CD14-positive monocyte (primary cell): Measurements from ENCODE around the gene NPAS3. TPM values are rescaled to one million over a fixed set of nuclear protein-coding genes. Genes with fewer than 3 reads are reported as not detected.

Source experiments
- DNase-seq, 3 donors: peaks; one replicate each; pipeline ENCODE4 v3.0.0-alpha.2; 2011 to 2022
- H2AFZ ChIP-seq: 2 replicates; pipeline ENCODE4 v1.6.0; 2012; ENCODE audit warnings: mild to moderate bottlenecking, low read depth, low read length, inconsistent platforms; ENCODE audit not compliant: insufficient read depth, poor library complexity, severe bottlenecking
- H3K27ac ChIP-seq, 2 donors: 1 replicate in 1 of 2; 2 replicates in 1 of 2; pipeline ENCODE4 v1.5.1; 2012 to 2013; ENCODE audit warnings: low read length in 2 of 2, control low read depth in 1 of 2, inconsistent platforms in 1 of 2, low read depth in 1 of 2, mild to moderate bottlenecking in 1 of 2
- H3K27me3 ChIP-seq, 2 donors: one replicate each; pipeline versions ENCODE4 v1.6.0 to v1.6.1; 2011 to 2013; ENCODE audit warnings: low read length in 2 of 2; ENCODE audit not compliant: control insufficient read depth in 2 of 2, insufficient read depth in 2 of 2
- H3K36me3 ChIP-seq, 2 donors: replicated peaks in 1 of 2; 1 replicate in 1 of 2; 2 replicates in 1 of 2; pipeline versions ENCODE4 v1.5.1 to v1.6.1; 2012 to 2013; ENCODE audit warnings: low read length in 2 of 2, control low read depth in 1 of 2, inconsistent platforms in 1 of 2, mild to moderate bottlenecking in 1 of 2; ENCODE audit not compliant: insufficient read depth in 2 of 2, control insufficient read depth in 1 of 2
- H3K4me1 ChIP-seq, 2 donors: 1 replicate in 1 of 2; 2 replicates in 1 of 2; pipeline versions ENCODE4 v1.5.1 to v1.6.1; 2012 to 2013; ENCODE audit warnings: low read length in 2 of 2, control low read depth in 1 of 2, inconsistent platforms in 1 of 2, mild to moderate bottlenecking in 1 of 2, moderate library complexity in 1 of 2; ENCODE audit not compliant: insufficient read depth in 2 of 2, control insufficient read depth in 1 of 2
- H3K4me2 ChIP-seq: replicated peaks from 2 replicates; pipeline ENCODE3; 2012; ENCODE audit warnings: low read length, moderate library complexity, mild to moderate bottlenecking; ENCODE audit not compliant: poor library complexity, severe bottlenecking; ENCODE audit errors: extremely low read depth
- H3K4me3 ChIP-seq, 3 experiments: fragments of 200-600 bp in 1 of 3; sonication (generic) in 1 of 3; replicated peaks in 1 of 3; 1 replicate in 2 of 3; 2 replicates in 1 of 3; pipeline ENCODE4 v1.5.1; 2011 to 2013; ENCODE audit warnings: low read length in 3 of 3, mild to moderate bottlenecking in 3 of 3, control low read depth in 2 of 3, low read depth in 2 of 3, inconsistent platforms in 1 of 3, moderate library complexity in 1 of 3
- H3K79me2 ChIP-seq: 2 replicates; pipeline ENCODE4 v1.6.0; 2012; ENCODE audit warnings: mild to moderate bottlenecking, control low read depth, inconsistent platforms, low read length, moderate library complexity; ENCODE audit not compliant: insufficient read depth
- H3K9ac ChIP-seq: 2 replicates; pipeline ENCODE4 v1.6.0; 2017; ENCODE audit warnings: low read length, mild to moderate bottlenecking; ENCODE audit not compliant: insufficient read depth, poor library complexity, severe bottlenecking
- H3K9me3 ChIP-seq, 2 donors: replicated peaks in 1 of 2; 1 replicate in 1 of 2; 2 replicates in 1 of 2; pipeline versions ENCODE4 v1.5.1 to v1.6.1; 2012 to 2013; ENCODE audit warnings: low read length in 2 of 2, control low read depth in 1 of 2; ENCODE audit not compliant: control insufficient read depth in 1 of 2, insufficient read depth in 1 of 2
- H4K20me1 ChIP-seq: 2 replicates; pipeline ENCODE4 v1.6.0; 2012; ENCODE audit warnings: mild to moderate bottlenecking, low read length, control low read depth, moderate library complexity; ENCODE audit not compliant: insufficient read depth
- H3K27ac Mint-ChIP-seq, 7 donors: one replicate each; pipeline ENCODE4 v1.8.0; 2020; ENCODE audit warnings: mild to moderate bottlenecking in 7 of 7, mixed read lengths in 7 of 7, moderate library complexity in 6 of 7, inconsistent platforms in 2 of 7
- H3K27me3 Mint-ChIP-seq, 3 donors: one replicate each; pipeline ENCODE4 v1.8.0; 2021 to 2022; ENCODE audit warnings: low read depth in 3 of 3, mild to moderate bottlenecking in 3 of 3, mixed read lengths in 3 of 3, moderate library complexity in 3 of 3, inconsistent platforms in 1 of 3
- H3K36me3 Mint-ChIP-seq, 2 donors: one replicate each; pipeline ENCODE4 v1.8.0; 2020; ENCODE audit warnings: mixed read lengths in 2 of 2, inconsistent platforms in 1 of 2, mild to moderate bottlenecking in 1 of 2
- H3K4me1 Mint-ChIP-seq: one replicate; pipeline ENCODE4 v1.8.0; 2020; ENCODE audit warnings: mild to moderate bottlenecking, mixed read lengths
- H3K4me3 Mint-ChIP-seq, 2 donors: one replicate each; pipeline ENCODE4 v1.8.0; 2020; ENCODE audit warnings: mild to moderate bottlenecking in 2 of 2, mixed read lengths in 2 of 2, moderate library complexity in 1 of 2
- H3K9me3 Mint-ChIP-seq, 7 donors: one replicate each; pipeline ENCODE4 v1.8.0; 2020 to 2022; ENCODE audit warnings: mixed read lengths in 7 of 7, mild to moderate bottlenecking in 6 of 7, moderate library complexity in 6 of 7, inconsistent platforms in 2 of 7
- CTCF ChIP-seq: fragments of 200-600 bp; IDR thresholded peaks from one replicate; pipeline ENCODE4 v1.8.0; 2022; ENCODE audit warnings: antibody characterized with exemption, mild to moderate bottlenecking
- WGBS: methylation state at CpG from one replicate; pipeline ENCODE4 v1.1.5; 2013; ENCODE audit warnings: missing lambda C conversion rate; ENCODE audit not compliant: insufficient coverage; 5-methylcytosine and 5-hydroxymethylcytosine counted together
- intact Hi-C, 2 donors: fragments of 100-400 bp; cut with micrococcal nuclease; formaldehyde crosslinking; loops; one replicate each; pipeline versions ENCODE4 v1.15.0 to v1.15.1; 2023
- polyA plus RNA-seq, 3 donors: library from polyadenylated mRNA; depleted of rRNA in 1 of 3; unstranded in 2 of 3; stranded (reverse) in 1 of 3; fragments of 300-500 nt in 2 of 3; fragments of >200 nt in 1 of 3; fragmentation: Illumina TruSeq in 2 of 3; gene quantifications; 1 replicate in 2 of 3; 2 replicates in 1 of 3; pipeline ENCODE4 v1.2.3, GENCODE V29; 2012 to 2021

NPAS3 gene
- polyA plus RNA-seq, 3 donors = not detected

- H3K79me2 ChIP-seq = no peaks in the 10 kb centered on the region
- Mint-ChIP-seq H3K4me1 (no peaks in the 10 kb centered on the region), H3K9me3 (peaks cover 0 to 2% (median 0%) of the 10 kb centered on the region in 7 donors), H3K27ac (no peak overlapping the region), H3K36me3 (no peaks in the 10 kb centered on the region), H3K27me3 (peaks cover 1 to 3% (median 1%) of the 10 kb centered on the region in 3 donors), H3K4me3 (no peak overlapping the region)
- intact Hi-C loops = no loop called here
- TF ChIP-seq CTCF = no peak
- no peak overlapping the region for H3K9ac ChIP-seq
- H3K9me3 ChIP-seq = no peaks in the 10 kb centered on the region
- H3K4me3 ChIP-seq = no peak overlapping the region
- H3K27ac ChIP-seq = no peak overlapping the region
- WGBS = no CpG with 5 or more reads among the region's 1 CpG
- H3K27me3 ChIP-seq = no peaks in the 10 kb centered on the region
- no peak overlapping the region for H3K4me2 ChIP-seq
- DNase-seq = no peak
- no peak overlapping the region for H2AFZ ChIP-seq
- H3K4me1 ChIP-seq = no peaks in the 10 kb centered on the region
- H3K36me3 ChIP-seq = no peaks in the 10 kb centered on the region
- H4K20me1 ChIP-seq = no peaks in the 10 kb centered on the region
Observed at GRCh38 chr14:33730156-33730555, 791.5 kb downstream of the NPAS3 start.

- H3K36me3 Mint-ChIP-seq = no peaks in the 10 kb centered on the region
- Histone ChIP-seq H3K9me3 (no peaks in the 10 kb centered on the region), H3K4me1 (no peaks in the 10 kb centered on the region), H3K79me2 (no peaks in the 10 kb centered on the region), H3K36me3 (no peaks in the 10 kb centered on the region), H2AFZ (no peak overlapping the region), H4K20me1 (no peaks in the 10 kb centered on the region), H3K27ac (no peak overlapping the region), H3K4me3 (no peak overlapping the region), H3K4me2 (no peak overlapping the region), H3K27me3 (no peaks in the 10 kb centered on the region), H3K9ac (no peak overlapping the region)
- peaks cover 1 to 3% (median 1%) of the 10 kb centered on the region in 3 donors for H3K27me3 Mint-ChIP-seq
- DNase-seq = no peak
- 93% methylated on average over 6 of the region's 7 CpGs for WGBS
- no peaks in the 10 kb centered on the region for H3K9me3 Mint-ChIP-seq
- no peak overlapping the region for H3K4me3 Mint-ChIP-seq
- intact Hi-C loops = no loop called here
- H3K27ac Mint-ChIP-seq = no peak overlapping the region
- H3K4me1 Mint-ChIP-seq = no peaks in the 10 kb centered on the region
- no peak for TF ChIP-seq CTCF
Observed at GRCh38 chr14:33732175-33732574, 793.5 kb downstream of the NPAS3 start.
